ENCODE results near the gene PTPRR. TPM values are rescaled to one million over a fixed set of nuclear protein-coding genes. Genes with fewer than 3 reads are reported as not detected.
A peak's percentile ranks its signal among the peaks of the same experiment; 100 is the strongest.

PTPRR gene
- total and polyA plus RNA-seq, 4 donors, result 0.02 to 0.08 TPM; not detected in 2

DNA sequence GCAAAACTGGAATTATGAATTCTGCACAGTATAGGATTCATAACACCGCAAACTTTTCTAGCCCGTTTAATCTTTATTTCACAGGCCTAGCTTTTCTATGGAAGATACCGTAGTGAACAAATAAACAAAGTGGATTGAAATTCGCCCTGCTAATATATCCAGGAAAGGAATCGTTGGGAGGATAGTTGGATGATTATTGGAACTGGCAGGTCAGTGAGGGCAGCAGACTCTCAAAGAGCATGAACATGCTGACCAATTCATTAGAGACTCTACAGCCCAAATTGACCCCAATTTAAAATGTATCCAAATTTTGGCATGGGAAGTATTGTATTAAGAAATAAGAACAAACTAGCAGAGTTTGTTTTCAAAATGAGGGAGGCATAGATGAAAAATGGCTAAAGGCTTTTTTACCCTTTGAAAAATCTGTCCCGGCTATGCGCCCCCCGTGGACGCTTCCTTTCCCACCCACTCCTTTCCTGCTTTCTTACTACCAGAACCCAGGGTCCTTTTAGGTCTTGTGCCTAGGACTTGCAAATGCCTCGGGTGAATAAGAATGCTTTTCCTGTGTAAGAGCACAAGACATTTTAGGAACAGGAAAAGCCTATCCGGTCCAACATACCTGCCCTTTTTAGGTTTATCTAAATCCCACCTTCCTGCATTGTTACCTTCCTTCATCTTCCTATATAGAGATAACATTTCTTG lies 198.7 kb downstream of the PTPRR start:
- H3K27me3 ChIP-seq (ENCODE audit: control insufficient read depth in 4 of 4, insufficient read depth in 4 of 4, low read length in 3 of 4), result no peaks in the 10 kb centered on the region
- H3K9me3 ChIP-seq (ENCODE audit: control insufficient read depth in 4 of 4, low read length in 3 of 4), result no peaks in the 10 kb centered on the region
- peak overlapping the region in 1 of 2 donors; percentile 45 for H3K27ac ChIP-seq (ENCODE audit: low read depth in 1 of 2, low read length in 2 of 2)
- DNase-seq (ENCODE audit: low spot score), result no peak
- peak in 1 of 2 donors; percentile 12 for TF ChIP-seq RAD21 (IDR thresholded peaks at IDR 0.05)
- TF ChIP-seq EGR1 (IDR thresholded peaks at IDR 0.05; ENCODE audit: low read depth in 2 of 2), result no peak
- no peak for TF ChIP-seq TAF1 (conservative IDR thresholded peaks at IDR 0.05)
- TF ChIP-seq SP1 (IDR thresholded peaks at IDR 0.05), result peak; percentile 39
- peak; percentile 64 for TF ChIP-seq NR2F2 (IDR thresholded peaks at IDR 0.05)
- TF ChIP-seq, protein P1, sequence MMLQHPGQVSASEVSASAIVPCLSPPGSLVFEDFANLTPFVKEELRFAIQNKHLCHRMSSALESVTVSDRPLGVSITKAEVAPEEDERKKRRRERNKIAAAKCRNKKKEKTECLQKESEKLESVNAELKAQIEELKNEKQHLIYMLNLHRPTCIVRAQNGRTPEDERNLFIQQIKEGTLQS (IDR thresholded peaks at IDR 0.05), result no peak
- H3K4me1 ChIP-seq (ENCODE audit: control insufficient read depth in 4 of 4, insufficient read depth in 4 of 4, low read length in 3 of 4), result peaks cover 0 to 5% (median 1%) of the 10 kb centered on the region in 4 donors
- H3K9ac ChIP-seq (ENCODE audit: low read depth in 1 of 2, low read length in 2 of 2), result peak overlapping the region in 1 of 2 donors; percentile 28
- H3K36me3 ChIP-seq (ENCODE audit: control insufficient read depth in 4 of 4, insufficient read depth in 3 of 4, low read depth in 1 of 4, low read length in 3 of 4), result no peaks in the 10 kb centered on the region
- WGBS, result 67% methylated on average over 11 of the region's 11 CpGs
- no peak overlapping the region for H3K4me3 ChIP-seq (ENCODE audit: low read depth in 1 of 3, low read length in 3 of 3)

DNA sequence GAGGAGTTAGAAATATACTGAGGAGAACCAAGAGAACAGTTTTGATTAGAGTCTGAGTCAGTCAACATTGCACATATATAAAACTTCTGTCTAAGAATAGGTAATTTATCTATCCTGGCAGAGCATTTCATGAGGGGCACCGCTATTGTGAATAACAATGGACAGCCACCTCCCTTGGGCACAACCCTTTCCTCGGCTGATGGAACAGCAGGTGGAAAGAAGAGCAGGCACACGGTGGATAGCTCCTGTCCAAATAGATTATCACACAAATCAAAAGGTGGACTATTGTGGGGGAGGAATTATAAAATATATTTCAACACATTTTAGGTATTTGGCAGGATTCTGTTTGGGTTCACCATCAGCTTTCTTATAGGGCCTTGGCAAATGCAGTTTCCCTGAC lies 199.3 kb downstream of the PTPRR start:
- H3K27ac ChIP-seq (ENCODE audit: low read depth in 1 of 2, low read length in 2 of 2), result peak overlapping the region in 1 of 2 donors; percentile 2
- 74% methylated on average over 3 of the region's 3 CpGs for WGBS
- no peaks in the 10 kb centered on the region for H3K36me3 ChIP-seq (ENCODE audit: control insufficient read depth in 4 of 4, insufficient read depth in 3 of 4, low read depth in 1 of 4, low read length in 3 of 4)
- H3K4me3 ChIP-seq (ENCODE audit: low read depth in 1 of 3, low read length in 3 of 3), result no peak overlapping the region
- H3K4me1 ChIP-seq (ENCODE audit: control insufficient read depth in 4 of 4, insufficient read depth in 4 of 4, low read length in 3 of 4), result peaks cover 0 to 5% (median 1%) of the 10 kb centered on the region in 4 donors
- no peak for DNase-seq (ENCODE audit: low spot score)
- TF ChIP-seq NR2F2 (IDR thresholded peaks at IDR 0.05) (no peak), YY1 (IDR thresholded peaks at IDR 0.05) (no peak), JUND (IDR thresholded peaks at IDR 0.05) (no peak), HNF4G (IDR thresholded peaks at IDR 0.05) (no peak), RAD21 (IDR thresholded peaks at IDR 0.05) (no peak), HNF4A (conservative IDR thresholded peaks at IDR 0.05) (no peak), RXRA (IDR thresholded peaks at IDR 0.05) (no peak), TAF1 (conservative IDR thresholded peaks at IDR 0.05) (no peak), EGR1 (IDR thresholded peaks at IDR 0.05; ENCODE audit: low read depth in 2 of 2) (no peak), MAX (IDR thresholded peaks at IDR 0.05) (no peak), FOXA1 (IDR thresholded peaks at IDR 0.05) (no peak), FOXA2 (IDR thresholded peaks at IDR 0.05) (no peak), SP1 (IDR thresholded peaks at IDR 0.05) (no peak), GABPA (IDR thresholded peaks at IDR 0.05 in 1 of 2, conservative IDR thresholded peaks at IDR 0.05 in 1 of 2) (no peak)
- TF ChIP-seq, protein P2, sequence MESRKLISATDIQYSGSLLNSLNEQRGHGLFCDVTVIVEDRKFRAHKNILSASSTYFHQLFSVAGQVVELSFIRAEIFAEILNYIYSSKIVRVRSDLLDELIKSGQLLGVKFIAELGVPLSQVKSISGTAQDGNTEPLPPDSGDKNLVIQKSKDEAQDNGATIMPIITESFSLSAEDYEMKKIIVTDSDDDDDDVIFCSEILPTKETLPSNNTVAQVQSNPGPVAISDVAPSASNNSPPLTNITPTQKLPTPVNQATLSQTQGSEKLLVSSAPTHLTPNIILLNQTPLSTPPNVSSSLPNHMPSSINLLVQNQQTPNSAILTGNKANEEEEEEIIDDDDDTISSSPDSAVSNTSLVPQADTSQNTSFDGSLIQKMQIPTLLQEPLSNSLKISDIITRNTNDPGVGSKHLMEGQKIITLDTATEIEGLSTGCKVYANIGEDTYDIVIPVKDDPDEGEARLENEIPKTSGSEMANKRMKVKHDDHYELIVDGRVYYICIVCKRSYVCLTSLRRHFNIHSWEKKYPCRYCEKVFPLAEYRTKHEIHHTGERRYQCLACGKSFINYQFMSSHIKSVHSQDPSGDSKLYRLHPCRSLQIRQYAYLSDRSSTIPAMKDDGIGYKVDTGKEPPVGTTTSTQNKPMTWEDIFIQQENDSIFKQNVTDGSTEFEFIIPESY (IDR thresholded peaks at IDR 0.05), result no peak
- TF ChIP-seq, protein P1 (IDR thresholded peaks at IDR 0.05), result no peak
- TF ChIP-seq, protein P3, sequence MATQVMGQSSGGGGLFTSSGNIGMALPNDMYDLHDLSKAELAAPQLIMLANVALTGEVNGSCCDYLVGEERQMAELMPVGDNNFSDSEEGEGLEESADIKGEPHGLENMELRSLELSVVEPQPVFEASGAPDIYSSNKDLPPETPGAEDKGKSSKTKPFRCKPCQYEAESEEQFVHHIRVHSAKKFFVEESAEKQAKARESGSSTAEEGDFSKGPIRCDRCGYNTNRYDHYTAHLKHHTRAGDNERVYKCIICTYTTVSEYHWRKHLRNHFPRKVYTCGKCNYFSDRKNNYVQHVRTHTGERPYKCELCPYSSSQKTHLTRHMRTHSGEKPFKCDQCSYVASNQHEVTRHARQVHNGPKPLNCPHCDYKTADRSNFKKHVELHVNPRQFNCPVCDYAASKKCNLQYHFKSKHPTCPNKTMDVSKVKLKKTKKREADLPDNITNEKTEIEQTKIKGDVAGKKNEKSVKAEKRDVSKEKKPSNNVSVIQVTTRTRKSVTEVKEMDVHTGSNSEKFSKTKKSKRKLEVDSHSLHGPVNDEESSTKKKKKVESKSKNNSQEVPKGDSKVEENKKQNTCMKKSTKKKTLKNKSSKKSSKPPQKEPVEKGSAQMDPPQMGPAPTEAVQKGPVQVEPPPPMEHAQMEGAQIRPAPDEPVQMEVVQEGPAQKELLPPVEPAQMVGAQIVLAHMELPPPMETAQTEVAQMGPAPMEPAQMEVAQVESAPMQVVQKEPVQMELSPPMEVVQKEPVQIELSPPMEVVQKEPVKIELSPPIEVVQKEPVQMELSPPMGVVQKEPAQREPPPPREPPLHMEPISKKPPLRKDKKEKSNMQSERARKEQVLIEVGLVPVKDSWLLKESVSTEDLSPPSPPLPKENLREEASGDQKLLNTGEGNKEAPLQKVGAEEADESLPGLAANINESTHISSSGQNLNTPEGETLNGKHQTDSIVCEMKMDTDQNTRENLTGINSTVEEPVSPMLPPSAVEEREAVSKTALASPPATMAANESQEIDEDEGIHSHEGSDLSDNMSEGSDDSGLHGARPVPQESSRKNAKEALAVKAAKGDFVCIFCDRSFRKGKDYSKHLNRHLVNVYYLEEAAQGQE (IDR thresholded peaks at IDR 0.05), result no peak
- no peaks in the 10 kb centered on the region for H3K9me3 ChIP-seq (ENCODE audit: control insufficient read depth in 4 of 4, low read length in 3 of 4)
- H3K9ac ChIP-seq (ENCODE audit: low read depth in 1 of 2, low read length in 2 of 2), result no peak overlapping the region
- no peaks in the 10 kb centered on the region for H3K27me3 ChIP-seq (ENCODE audit: control insufficient read depth in 4 of 4, insufficient read depth in 4 of 4, low read length in 3 of 4)

Measured in liver (tissue), 9 donors.